G401.6 (cell line): Measurements from ENCODE around the gene HMCN2.
"Not testable (repeated sequence)": the region's sequence is repeated elsewhere in the genome, so short reads cannot be mapped to it uniquely, and the experiment has no call there.

Experiments
- FAIRE-seq: peaks from 2 replicates; lab custom pipeline; 2012; peaks lifted over from hg19 to GRCh38; lab: Jason Lieb, UNC

HMCN2 gene

DNA sequence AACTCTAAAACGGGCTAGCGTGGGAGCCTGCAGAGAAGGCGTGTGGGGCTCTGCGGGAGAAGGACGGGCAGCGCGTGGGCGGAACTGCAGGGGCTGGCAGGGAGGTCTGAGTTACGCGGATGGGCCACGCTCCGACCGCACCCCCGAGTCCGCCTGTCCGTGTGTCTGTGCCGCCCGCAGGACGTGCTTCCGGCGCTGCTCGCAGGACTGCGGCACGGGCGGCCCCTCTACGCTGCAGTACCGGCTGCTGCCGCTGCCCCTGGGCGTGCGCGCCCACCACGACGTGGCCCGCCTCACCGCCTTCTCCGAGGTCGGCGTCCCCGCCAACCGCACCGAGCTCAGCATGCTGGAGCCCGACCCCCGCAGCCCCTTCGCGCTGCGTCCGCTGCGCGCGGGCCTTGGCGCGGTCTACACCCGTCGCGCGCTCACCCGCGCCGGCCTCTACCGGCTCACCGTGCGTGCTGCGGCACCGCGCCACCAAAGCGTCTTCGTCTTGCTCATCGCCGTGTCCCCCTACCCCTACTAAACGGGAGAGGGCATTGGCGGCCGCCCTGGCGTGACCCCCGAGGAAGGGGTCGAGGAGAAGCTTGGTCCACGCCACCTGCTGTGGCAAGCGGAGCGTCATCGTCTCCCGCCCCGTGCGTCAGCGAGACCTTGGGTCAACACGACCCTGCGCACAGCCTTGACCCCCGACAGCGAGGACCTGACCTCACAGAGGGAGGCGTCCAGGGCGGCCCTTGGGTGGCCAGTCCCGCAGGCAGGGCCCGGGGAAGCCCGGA lies 167.8 kb downstream of the HMCN2 start:
- FAIRE-seq = no peak

DNA sequence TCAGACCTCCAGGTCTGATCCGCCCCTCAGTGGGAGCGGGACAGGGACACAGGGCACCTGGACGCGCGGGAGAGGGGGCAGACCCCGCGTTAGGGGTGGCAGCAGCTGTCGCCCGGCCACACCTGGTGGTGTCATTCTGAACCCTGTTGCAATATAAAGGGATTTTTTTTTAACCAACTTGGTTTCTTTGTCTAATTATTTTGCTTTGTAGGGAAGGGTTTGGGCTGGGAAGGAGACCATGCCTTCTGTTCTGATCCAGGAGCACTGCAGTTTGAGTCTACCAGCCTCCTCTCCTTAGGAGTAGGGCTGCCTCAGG lies 168.3 kb downstream of the HMCN2 start:
- FAIRE-seq = no peak

- FAIRE-seq = not testable (repeated sequence)
Measured at GRCh38 chr9:130434656-130435055, 169.1 kb downstream of the HMCN2 start.

GRCh38 chr9:130437011-130437789 lies 171.6 kb downstream of the HMCN2 start:
- FAIRE-seq = no peak

DNA sequence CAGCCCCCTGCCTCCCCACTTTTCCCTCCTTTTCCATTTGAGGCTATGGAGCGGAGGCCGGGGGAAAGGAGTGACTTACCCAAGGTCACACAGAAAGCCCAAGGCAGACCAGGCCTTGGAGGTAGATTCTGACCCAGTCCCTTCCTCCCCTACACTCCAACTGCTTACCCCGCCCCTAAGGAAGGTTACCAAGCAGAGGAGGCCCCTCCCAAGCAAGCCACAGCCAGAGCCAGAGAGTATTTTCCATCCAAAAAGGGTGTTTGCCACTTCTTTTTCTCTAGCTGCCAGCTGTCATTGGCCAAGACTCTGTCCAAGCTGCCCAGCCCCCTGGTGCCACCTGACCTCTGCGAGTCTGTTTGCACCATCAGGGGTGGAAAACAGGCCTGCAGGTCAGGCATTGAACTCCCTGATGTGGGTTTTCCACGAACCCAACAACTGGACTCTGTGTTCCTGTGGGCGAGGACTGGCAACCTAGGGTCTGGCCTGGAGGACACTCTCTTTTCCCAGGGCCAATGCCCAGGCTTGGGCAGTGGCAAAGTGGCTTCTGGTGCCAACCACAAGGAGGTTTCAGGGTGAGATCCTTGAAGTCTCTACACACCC lies 172.9 kb downstream of the HMCN2 start:
- no peak for FAIRE-seq

GRCh38 chr9:130441031-130441430 lies 175.5 kb downstream of the HMCN2 start:
- FAIRE-seq = peak; percentile 19

DNA sequence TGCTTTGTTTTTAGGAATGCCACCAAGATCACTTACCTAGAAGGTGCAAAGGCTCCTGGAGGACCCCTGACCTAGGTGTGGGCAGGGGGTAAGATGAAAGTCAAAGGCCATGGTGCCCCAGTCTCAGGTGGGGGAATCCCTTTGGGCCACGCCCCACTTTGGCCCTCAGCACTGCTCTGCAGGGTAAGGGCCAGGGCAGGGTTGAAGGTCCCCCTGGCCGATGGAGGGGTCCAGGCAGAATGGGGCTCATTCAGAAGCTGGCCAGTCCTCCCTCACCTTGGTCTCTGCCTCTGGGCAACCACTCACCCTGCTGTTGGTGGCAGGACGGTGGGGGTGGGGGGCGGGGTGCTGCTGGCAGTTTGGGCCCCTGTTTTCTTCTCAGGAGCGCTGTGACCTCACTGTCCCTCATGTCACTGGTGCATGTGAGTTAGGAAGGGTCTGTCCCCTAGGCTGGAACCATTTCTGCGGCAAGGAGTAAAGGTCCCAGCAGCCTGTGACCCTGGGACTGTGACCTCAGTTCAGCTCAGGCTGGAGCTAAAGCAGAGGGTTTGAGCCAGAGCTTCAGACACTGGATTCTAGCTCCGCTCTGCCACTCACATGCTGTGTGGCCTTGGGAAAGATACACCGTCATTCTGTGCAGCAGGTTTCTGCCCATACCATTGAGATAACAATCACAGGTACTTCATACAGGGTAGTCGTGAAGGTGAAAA lies 177.3 kb downstream of the HMCN2 start:
- FAIRE-seq = no peak

GRCh38 chr9:130443456-130443801 lies 177.9 kb downstream of the HMCN2 start:
- no peak for FAIRE-seq

- no peak for FAIRE-seq
Measured at GRCh38 chr9:130443840-130444492, 178.4 kb downstream of the HMCN2 start.

DNA sequence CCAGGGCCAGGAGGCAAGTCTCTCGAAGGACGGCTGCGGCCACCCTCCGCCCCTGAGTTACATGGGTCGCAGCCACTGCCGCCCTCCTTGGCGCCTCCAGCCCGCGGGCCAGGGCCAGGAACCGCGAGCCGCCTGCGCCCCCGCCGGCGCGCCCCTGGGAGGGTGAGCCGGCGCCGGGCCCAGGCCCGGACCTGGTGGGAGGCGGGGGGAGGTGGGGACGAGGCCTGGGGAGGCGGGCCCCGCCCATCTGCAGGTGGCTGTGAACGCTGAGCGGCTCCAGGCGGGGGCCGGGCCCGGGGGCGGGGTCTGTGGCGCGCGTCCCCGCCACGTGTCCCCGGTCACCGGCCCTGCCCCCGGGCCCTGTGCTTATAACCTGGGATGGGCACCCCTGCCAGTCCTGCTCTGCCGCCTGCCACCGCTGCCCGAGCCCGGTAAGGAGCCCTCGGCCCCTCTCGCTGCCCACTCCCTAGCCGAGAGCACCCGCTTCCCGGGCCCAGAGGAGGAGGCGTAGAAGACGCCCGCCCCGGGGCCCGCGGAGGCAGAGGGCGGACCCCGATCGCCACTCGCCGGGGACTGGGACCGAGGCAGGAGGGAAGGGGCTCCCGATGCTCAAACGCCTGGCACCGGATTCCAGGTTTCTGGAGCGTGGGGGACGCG lies 179.1 kb downstream of the HMCN2 start, which contains the start of gene ASS1:
TSS of gene ASS1 (plus strand) at position 397 of the 657 bp plus-strand sequence. CDS start 7,268 bp downstream, outside the sequence.
- no peak for FAIRE-seq

DNA sequence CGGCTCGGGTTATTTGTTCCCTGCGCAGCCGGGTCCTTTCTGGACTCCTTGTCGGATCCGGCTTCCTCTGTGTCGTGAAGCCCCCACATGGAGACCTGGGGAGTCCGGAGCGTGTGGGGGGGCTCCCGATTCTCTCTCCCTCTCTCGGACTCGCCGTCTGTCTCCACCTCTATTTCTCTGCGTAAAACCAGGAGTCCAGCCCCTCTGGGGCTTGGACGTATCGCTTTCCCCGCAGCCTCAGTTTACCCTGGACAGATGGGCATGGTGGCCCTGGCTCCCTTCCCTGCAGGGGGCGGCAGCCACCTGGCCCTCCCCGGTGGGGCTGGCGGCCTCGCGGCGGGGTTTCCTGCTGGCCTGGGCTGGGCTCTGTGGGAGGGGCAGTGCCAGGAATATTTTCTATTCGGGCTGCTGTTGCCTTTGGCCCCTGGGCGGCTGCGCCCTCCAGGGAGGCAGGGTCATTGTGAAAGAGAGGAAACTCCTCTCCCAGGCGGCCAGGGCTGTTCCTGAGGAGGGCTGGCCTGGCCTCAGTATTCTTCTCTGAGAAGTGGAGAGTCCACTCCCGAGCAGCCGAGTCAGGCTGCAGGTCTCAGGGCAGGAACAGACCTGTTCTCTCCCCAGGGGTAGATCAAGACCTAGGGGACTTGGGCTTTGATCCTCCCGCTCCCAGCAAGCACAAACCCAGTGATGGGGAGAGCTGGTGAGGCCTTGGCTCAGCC lies 179.9 kb downstream of the HMCN2 start:
- no peak for FAIRE-seq

- no peak for FAIRE-seq
Measured at GRCh38 chr9:130446101-130446861, 180.7 kb downstream of the HMCN2 start.

GRCh38 chr9:130447193-130447816 lies 181.7 kb downstream of the HMCN2 start:
- no peak for FAIRE-seq

DNA sequence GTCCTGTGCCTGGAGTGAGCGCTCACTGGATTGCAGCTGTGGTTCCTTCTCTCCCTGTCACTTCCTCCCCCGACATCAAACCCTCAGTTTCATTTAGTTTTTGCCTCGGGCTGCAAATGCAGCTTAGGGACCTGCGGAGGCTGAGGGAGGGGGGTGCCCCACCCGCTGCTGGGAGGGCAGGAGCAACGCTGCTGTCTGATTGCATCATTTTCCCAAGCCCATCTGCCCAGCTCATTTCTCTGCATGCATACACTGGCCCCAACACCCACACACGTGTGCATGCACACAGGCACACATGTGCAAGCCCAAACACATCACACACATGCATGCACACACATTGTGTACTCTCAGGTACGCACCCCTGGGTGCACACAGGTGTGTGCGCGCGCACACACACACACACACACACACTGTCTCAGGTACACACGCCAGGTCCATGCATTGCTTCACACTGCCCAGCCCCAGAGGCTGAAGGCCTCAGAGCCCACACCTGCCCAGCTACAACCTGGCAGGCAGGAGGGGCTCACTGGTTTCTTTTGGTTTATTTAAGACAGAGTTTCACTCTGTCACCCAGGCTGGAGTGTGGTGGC lies 182.6 kb downstream of the HMCN2 start:
- no peak for FAIRE-seq

DNA sequence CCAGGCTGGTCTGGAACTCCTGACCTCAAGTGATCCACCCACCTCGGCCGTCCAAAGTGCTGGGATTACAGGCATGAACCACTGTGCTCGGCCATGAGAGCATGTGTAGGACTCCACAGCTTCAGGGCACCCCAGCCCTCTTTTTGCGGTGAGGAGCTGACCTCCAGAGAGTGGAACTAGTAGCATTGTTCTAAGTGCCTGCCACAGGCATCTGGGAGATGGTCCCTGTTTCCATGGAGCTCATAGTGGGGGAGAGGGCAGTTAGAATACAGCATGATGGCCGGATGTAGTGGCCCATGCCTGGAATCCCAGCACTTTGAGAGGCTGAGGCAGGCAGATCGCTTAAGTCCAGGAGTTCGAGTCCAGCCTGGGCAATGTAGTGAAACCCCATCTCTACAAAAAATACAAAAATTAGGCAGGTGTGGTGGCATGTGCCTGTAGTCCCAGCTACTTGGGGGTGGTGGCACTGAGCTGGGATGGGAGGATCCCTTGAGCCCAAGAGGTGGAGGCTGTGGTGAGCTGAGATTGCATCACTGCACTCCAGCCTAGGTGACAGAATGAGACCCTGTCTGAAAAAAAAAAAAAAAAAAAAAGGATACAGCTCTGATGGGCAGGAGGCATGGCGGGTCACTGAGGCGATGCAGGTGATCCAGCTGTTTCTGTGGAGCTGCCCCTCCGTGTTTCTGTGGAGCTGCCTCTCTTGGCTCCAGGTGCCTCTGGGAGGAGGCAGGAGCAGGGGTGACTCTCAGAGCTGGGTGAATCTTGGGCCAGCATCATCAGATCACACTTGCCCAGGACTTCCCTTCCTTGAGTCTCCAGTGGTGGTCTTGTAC lies 183.4 kb downstream of the HMCN2 start:
- FAIRE-seq = no peak

DNA sequence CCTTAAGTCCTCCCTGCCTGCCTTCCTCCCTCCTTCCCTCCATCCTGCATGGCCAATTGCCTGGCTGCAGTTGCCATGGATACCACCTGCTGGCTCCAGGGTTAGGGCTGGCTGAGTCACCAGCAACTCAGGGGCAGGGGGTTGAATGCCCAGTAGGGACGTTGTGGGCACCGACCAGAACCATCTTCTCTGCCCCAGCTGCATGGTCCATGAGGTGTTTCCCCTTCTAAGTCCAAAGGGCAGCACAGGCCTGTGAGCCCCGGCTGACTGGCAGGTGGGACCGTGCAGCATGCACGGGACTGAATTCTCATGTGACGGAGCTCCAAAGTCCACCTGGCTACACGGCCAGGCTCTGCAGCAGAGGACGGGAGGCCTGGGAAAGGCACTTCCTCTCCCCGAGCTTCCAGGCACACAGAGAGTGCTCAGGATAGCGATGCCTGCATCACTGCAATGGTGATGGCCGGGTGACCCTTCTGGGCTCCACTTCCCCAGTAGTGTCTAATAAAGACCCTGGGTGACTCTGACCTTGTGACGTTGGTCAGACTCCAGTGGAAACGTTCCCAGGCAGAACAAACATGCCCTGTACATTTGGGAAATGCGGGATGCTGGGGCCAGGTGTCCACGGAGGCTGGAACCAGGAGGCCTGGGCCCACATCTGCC lies 184.9 kb downstream of the HMCN2 start:
- FAIRE-seq = no peak

- no peak for FAIRE-seq
Measured at GRCh38 chr9:130451004-130451390, 185.4 kb downstream of the HMCN2 start.
